ENCODE measurements around the gene REXO1.

- TF ChIP-seq CTCF (IDR thresholded peaks at IDR 0.05) (no peak), POLR2A (IDR thresholded peaks at IDR 0.05; ENCODE audit: low read depth) (no peak), EP300 (IDR thresholded peaks at IDR 0.05) (no peak)
Observed at GRCh38 chr19:1845125-1845515, 3.2 kb downstream of the REXO1 start.
